H1 (cell line): Measurements from ENCODE around the gene ARHGAP15. TPM values are rescaled to one million over a fixed set of nuclear protein-coding genes. Genes with fewer than 3 reads are reported as not detected.

Experiments used
- CTCF ChIA-PET: fragments of 300-600 bp; sonication (Branson Sonifier 250); formaldehyde crosslinking; loops from one replicate; lab custom pipeline; 2021; ENCODE audit not compliant: partially characterized antibody; lab: Charles Lee
- POLR2A ChIA-PET: fragments of 300-600 bp; sonication (Branson Sonifier 250); formaldehyde crosslinking; loops from one replicate; lab custom pipeline; 2021; ENCODE audit warnings: inconsistent platforms; ENCODE audit not compliant: partially characterized antibody; lab: Charles Lee
- DNase-seq, 2 experiments: peaks; one replicate each; pipeline versions ENCODE4 v3.0.0 to v3.0.0-alpha.2; 2010 to 2022; ENCODE audit warnings: low spot score in 2 of 2, low read depth in 1 of 2, mixed read lengths in 1 of 2
- FAIRE-seq: peaks from 2 replicates; lab custom pipeline; 2011; peaks lifted over from hg19 to GRCh38; lab: Jason Lieb, UNC
- H2AFZ ChIP-seq: 2 replicates; pipeline ENCODE4 v1.8.1; 2012; ENCODE audit warnings: low read length, inconsistent platforms
- H2AK5ac ChIP-seq: 2 replicates; pipeline ENCODE4 v1.6.1; 2013; ENCODE audit warnings: low read depth, low read length
- H2BK120ac ChIP-seq: replicated peaks from 2 replicates; pipeline ENCODE3; 2013; ENCODE audit warnings: low read depth, low read length, inconsistent platforms
- H2BK12ac ChIP-seq: 2 replicates; pipeline ENCODE4 v1.6.1; 2013; ENCODE audit warnings: low read depth, low read length
- H2BK15ac ChIP-seq: 2 replicates; pipeline ENCODE4 v1.6.1; 2013; ENCODE audit warnings: low read length
- H2BK20ac ChIP-seq: 2 replicates; pipeline ENCODE4 v1.6.1; 2013; ENCODE audit warnings: low read length
- H2BK5ac ChIP-seq: 2 replicates; pipeline ENCODE4 v1.6.1; 2013; ENCODE audit warnings: low read depth, low read length
- H3K14ac ChIP-seq: 2 replicates; pipeline ENCODE4 v1.6.1; 2013; ENCODE audit warnings: inconsistent platforms; ENCODE audit not compliant: insufficient read length
- H3K18ac ChIP-seq: 2 replicates; pipeline ENCODE4 v1.6.1; 2013; ENCODE audit warnings: low read length; ENCODE audit errors: extremely low read depth
- H3K23ac ChIP-seq: 2 replicates; pipeline ENCODE4 v1.6.1; 2013; ENCODE audit warnings: inconsistent platforms; ENCODE audit not compliant: insufficient read length
- H3K23me2 ChIP-seq: 2 replicates; pipeline ENCODE4 v1.6.1; 2013; ENCODE audit warnings: low read depth, low read length
- H3K27ac ChIP-seq: 2 replicates; pipeline ENCODE4 v1.6.1; 2011; ENCODE audit warnings: low read depth, low read length, inconsistent platforms
- H3K27me3 ChIP-seq, 4 experiments: replicated peaks in 1 of 4; 1 replicate in 1 of 4; 2 replicates in 3 of 4; pipeline versions ENCODE4 v1.6.1 to v1.8.1; 2011 to 2013; ENCODE audit warnings: low read length in 3 of 4, mild to moderate bottlenecking in 3 of 4, inconsistent platforms in 2 of 4, mixed read lengths in 2 of 4, moderate library complexity in 1 of 4; ENCODE audit not compliant: control insufficient read depth in 3 of 4, insufficient read depth in 3 of 4; ENCODE audit errors: extremely low read depth in 1 of 4
- H3K36me3 ChIP-seq, 4 experiments: 2 replicates each; pipeline versions ENCODE4 v1.6.1 to v1.8.1; 2011 to 2013; ENCODE audit warnings: mild to moderate bottlenecking in 4 of 4, low read length in 3 of 4, moderate library complexity in 2 of 4, control low read depth in 1 of 4, inconsistent platforms in 1 of 4; ENCODE audit not compliant: insufficient read depth in 4 of 4, control insufficient read depth in 2 of 4
- H3K4ac ChIP-seq: replicated peaks from 2 replicates; pipeline ENCODE3; 2013; ENCODE audit warnings: low read length, low read depth, mixed read lengths, inconsistent platforms; ENCODE audit not compliant: insufficient read length
- H3K4me1 ChIP-seq, 4 experiments: replicated peaks in 1 of 4; 1 replicate in 1 of 4; 2 replicates in 3 of 4; pipeline versions ENCODE4 v1.6.1 to v1.8.1; 2011 to 2013; ENCODE audit warnings: low read length in 3 of 4, inconsistent platforms in 2 of 4, mixed read lengths in 1 of 4; ENCODE audit not compliant: insufficient read depth in 4 of 4, control insufficient read depth in 3 of 4
- H3K4me2 ChIP-seq, 2 experiments: 2 replicates each; pipeline versions ENCODE4 v1.6.1 to v1.8.1; 2011 to 2013; ENCODE audit warnings: low read depth in 2 of 2, low read length in 2 of 2, control low read depth in 1 of 2, inconsistent platforms in 1 of 2, mild to moderate bottlenecking in 1 of 2; ENCODE audit not compliant: insufficient read depth in 1 of 2
- H3K4me3 ChIP-seq, 4 experiments: fragments of 200-600, 300-600 bp in 1 of 4; sonication (generic), shearing (Covaris generic), sonication (Bioruptor Twin) in 1 of 4; 2 replicates each; pipeline versions ENCODE4 v1.5.1 to v1.8.1; 2011 to 2016; ENCODE audit warnings: low read length in 4 of 4, low read depth in 3 of 4, control low read depth in 2 of 4, inconsistent platforms in 2 of 4, mild to moderate bottlenecking in 2 of 4, mixed read lengths in 1 of 4, moderate library complexity in 1 of 4; ENCODE audit not compliant: insufficient read depth in 2 of 4; ENCODE audit errors: extremely low read depth in 1 of 4
- H3K56ac ChIP-seq: replicated peaks from 2 replicates; pipeline ENCODE3; 2013; ENCODE audit warnings: low read depth, mild to moderate bottlenecking, mixed read lengths, low read length, inconsistent platforms; ENCODE audit not compliant: insufficient read length
- H3K79me1 ChIP-seq: 2 replicates; pipeline ENCODE4 v1.6.1; 2013; ENCODE audit warnings: low read depth, low read length, control low read depth
- H3K79me2 ChIP-seq, 2 experiments: 2 replicates each; pipeline versions ENCODE4 v1.6.1 to v1.8.1; 2012 to 2013; ENCODE audit warnings: low read length in 2 of 2, mild to moderate bottlenecking in 2 of 2, inconsistent platforms in 1 of 2; ENCODE audit not compliant: insufficient read depth in 2 of 2, control insufficient read depth in 1 of 2
- H3K9ac ChIP-seq, 4 experiments: replicated peaks in 1 of 4; 1 replicate in 1 of 4; 2 replicates in 3 of 4; pipeline versions ENCODE4 v1.6.1 to v1.8.1; 2011 to 2013; ENCODE audit warnings: low read depth in 3 of 4, low read length in 3 of 4, control low read depth in 2 of 4, mild to moderate bottlenecking in 2 of 4, moderate library complexity in 2 of 4, inconsistent platforms in 1 of 4; ENCODE audit errors: extremely low read depth in 1 of 4
- H3K9me3 ChIP-seq, 2 experiments: 2 replicates each; pipeline versions ENCODE4 v1.6.1 to v1.8.1; 2012 to 2013; ENCODE audit warnings: mild to moderate bottlenecking in 2 of 2, moderate library complexity in 2 of 2, control low read depth in 1 of 2, inconsistent platforms in 1 of 2, low read depth in 1 of 2, low read length in 1 of 2, mixed read lengths in 1 of 2; ENCODE audit not compliant: insufficient read depth in 2 of 2
- H4K20me1 ChIP-seq, 2 experiments: replicated peaks in 1 of 2; 2 replicates each; pipeline versions ENCODE3 to v1.8.1; 2011 to 2013; ENCODE audit warnings: inconsistent platforms in 2 of 2, low read length in 2 of 2, mild to moderate bottlenecking in 1 of 2; ENCODE audit not compliant: insufficient read depth in 2 of 2, control insufficient read depth in 1 of 2
- H4K5ac ChIP-seq: 2 replicates; pipeline ENCODE4 v1.6.1; 2013; ENCODE audit warnings: low read length, low read depth, mixed read lengths, inconsistent platforms; ENCODE audit not compliant: insufficient read length
- H4K8ac ChIP-seq: 2 replicates; pipeline ENCODE4 v1.8.0; 2013; ENCODE audit warnings: mild to moderate bottlenecking, moderate library complexity, low read length, inconsistent platforms; ENCODE audit not compliant: insufficient read depth; ENCODE audit errors: extremely low read depth
- H4K91ac ChIP-seq: replicated peaks from 2 replicates; pipeline ENCODE3; 2013; ENCODE audit warnings: low read length, mixed read lengths, inconsistent platforms; ENCODE audit not compliant: insufficient read length
- BACH1 ChIP-seq: IDR thresholded peaks from 2 replicates; pipeline ENCODE4 v1.6.1; 2012; ENCODE audit warnings: low read length, improper control_type of control experiment
- CBX5 ChIP-seq: fragments of 300-800, 300-1000 bp; sonication (generic); IDR thresholded peaks from 2 replicates; pipeline ENCODE4 v1.7.1; 2016; ENCODE audit warnings: antibody characterized with exemption, low read length, low read depth
- CTBP2 ChIP-seq: IDR thresholded peaks from 2 replicates; pipeline ENCODE4 v1.7.0; 2011; ENCODE audit warnings: borderline replicate concordance, mild to moderate bottlenecking, moderate library complexity, mixed read lengths, low read length; ENCODE audit not compliant: insufficient read depth, insufficient read length
- EZH2 ChIP-seq: fragments of 200-600 bp; sonication (generic); IDR thresholded peaks from 2 replicates; pipeline ENCODE4 v1.7.1; 2012; ENCODE audit warnings: low read depth, mild to moderate bottlenecking, moderate library complexity, low read length, inconsistent platforms; ENCODE audit not compliant: severe bottlenecking
- FOSL1 ChIP-seq: IDR thresholded peaks from 2 replicates; pipeline ENCODE4 v1.6.1; 2011; ENCODE audit warnings: mild to moderate bottlenecking, low read depth, low read length, moderate library complexity; ENCODE audit not compliant: insufficient read depth
- HDAC2 ChIP-seq, 2 experiments: fragments of 300-600 bp in 1 of 2; sonication (generic) in 1 of 2; IDR thresholded peaks; 2 replicates each; pipeline ENCODE4 v1.6.1; 2011 to 2012; ENCODE audit warnings: low read depth in 2 of 2, low read length in 2 of 2, mild to moderate bottlenecking in 2 of 2, moderate library complexity in 2 of 2, borderline replicate concordance in 1 of 2, inconsistent platforms in 1 of 2
- JUND ChIP-seq: IDR thresholded peaks from 2 replicates; pipeline ENCODE4 v1.6.1; 2011; ENCODE audit warnings: mild to moderate bottlenecking, improper control_type of control experiment, low read length
- KDM4A ChIP-seq: IDR thresholded peaks from one replicate; pipeline ENCODE4 v1.7.1; 2012; ENCODE audit warnings: low read depth, mild to moderate bottlenecking, moderate library complexity, low read length, inconsistent platforms; ENCODE audit not compliant: severe bottlenecking
- KDM5A ChIP-seq: fragments of 200-600 bp; IDR thresholded peaks from 2 replicates; pipeline ENCODE4 v1.7.1; 2012; ENCODE audit warnings: mild to moderate bottlenecking, low read length, inconsistent platforms, mixed read lengths
- SP2 ChIP-seq: IDR thresholded peaks from 2 replicates; pipeline ENCODE4 v1.6.1; 2012; ENCODE audit warnings: mild to moderate bottlenecking, low read length, inconsistent platforms
- TAF7 ChIP-seq: optimal IDR thresholded peaks from 2 replicates; pipeline ENCODE3; 2011; ENCODE audit warnings: low read depth, mild to moderate bottlenecking, inconsistent platforms, low read length, moderate library complexity, borderline replicate concordance
- TCF12 ChIP-seq: IDR thresholded peaks from 2 replicates; pipeline ENCODE4 v1.6.1; 2011; ENCODE audit warnings: low read depth, mild to moderate bottlenecking, low read length
- WGBS, 2 experiments: shearing (Covaris generic) in 1 of 2; methylation state at CpG; one replicate each; pipeline versions ENCODE4 v1.1.6 to v1.1.7; 2013 to 2015; ENCODE audit warnings: low lambda C conversion rate in 2 of 2, mixed read lengths in 2 of 2, inconsistent platforms in 1 of 2, low coverage in 1 of 2, missing lambda C conversion rate in 1 of 2; ENCODE audit not compliant: insufficient replicate concordance in 2 of 2, insufficient coverage in 1 of 2, insufficient read length in 1 of 2; ENCODE audit errors: extremely low coverage in 1 of 2, missing lambda C conversion rate in 1 of 2; 5-methylcytosine and 5-hydroxymethylcytosine counted together
- polyA plus RNA-seq, 7 experiments: library from polyadenylated mRNA; depleted of rRNA in 3 of 7; stranded (reverse) in 5 of 7; unstranded in 2 of 7; fragments of >200 nt in 5 of 7; fragments of 200-250 nt in 2 of 7; gene quantifications; 1 replicate in 5 of 7; 2 replicates in 1 of 7; 4 replicates in 1 of 7; pipeline versions ENCODE4 v1.2.1 to v1.2.3, GENCODE V29; 2011 to 2013; ENCODE audit warnings: missing spikeins in 2 of 7, mixed read lengths in 2 of 7
- total RNA-seq: library from RNA; stranded (reverse); fragmentation: NEBNext Ultra II Directional; extraction: Animal tissue kit (Norgen Biotek cat#: 25700); gene quantifications from 2 replicates; pipeline ENCODE4 v1.2.1, GENCODE V29; 2021

ARHGAP15 gene
- total and polyA plus RNA-seq, 2 of the 8 experiments (the other 6 are each of a cell fraction or from before 2014, with no cell fraction given), result not detected

GRCh38 chr2:143524559-143525401 is 395.6 kb downstream of the ARHGAP15 start:
- Histone ChIP-seq H3K4ac (no peak overlapping the region), H2BK15ac (no peak overlapping the region), H2BK120ac (no peak overlapping the region), H3K14ac (no peak overlapping the region), H2AFZ (no peak overlapping the region), H2AK5ac (no peak overlapping the region), H3K36me3 (no peaks in the 10 kb centered on the region), H3K79me2 (no peaks in the 10 kb centered on the region), H2BK5ac (no peak overlapping the region), H3K79me1 (no peaks in the 10 kb centered on the region), H4K5ac (no peak overlapping the region), H3K4me1 (0 out of 7 replicates have a peak, but pooled peaks cover 0 to 2% (median 0%) of the 10 kb centered on the region in 4 experiments), H3K9me3 (no peaks in the 10 kb centered on the region), H3K27me3 (no peaks in the 10 kb centered on the region), H3K23me2 (no peaks in the 10 kb centered on the region), H2BK20ac (no peak overlapping the region), H3K18ac (no peak overlapping the region), H4K20me1 (no peaks in the 10 kb centered on the region), H3K23ac (no peak overlapping the region), H3K56ac (no peak overlapping the region), H4K8ac (no peak overlapping the region), H3K9ac (no peak overlapping the region), H3K4me3 (no peak overlapping the region), H4K91ac (no peak overlapping the region), H3K27ac (no peak overlapping the region), H3K4me2 (no peak overlapping the region), H2BK12ac (no peak overlapping the region)
- ChIA-PET POLR2A (no interaction called here), CTCF (interaction anchor here (0.6 to 2.3 kb wide), 4 partner anchors 12 to 1828 kb away, joined by 3 to 8 read pairs (median 3); no protein-coding TSS in a partner anchor)
- WGBS, 2 experiments, result 89% methylated on average over 6 of the region's 6 CpGs; no CpG with 5 or more reads in 1 of the 2 experiments
- FAIRE-seq (no peak), DNase-seq (no peak)
- TF ChIP-seq EZH2 (no peak), SP2 (no peak), CBX5 (no peak), BACH1 (no peak), KDM4A (no peak), FOSL1 (no peak), TCF12 (no peak), CTBP2 (no peak), KDM5A (no peak), HDAC2 (IDR thresholded peaks at IDR 0.05; ENCODE audit: borderline replicate concordance in 1 of 2, low read depth in 2 of 2, low read length in 2 of 2) (no peak), TAF7 (no peak), JUND (no peak)
